ENCODE measurements around the gene TNRC6B. TPM values are rescaled to one million over a fixed set of nuclear protein-coding genes. Genes with fewer than 3 reads are reported as not detected.
"Not testable (repeated sequence)": the region's sequence is repeated elsewhere in the genome, so short reads cannot be mapped to it uniquely, and the experiment has no call there.

TNRC6B gene
- total RNA-seq, 1 donor from 2014 or later: 29.3 TPM

- DNase-seq (ENCODE audit: low spot score in 2 of 2) (no peak), FAIRE-seq (no peak)
These were observed 4.6 kb downstream of the TNRC6B start for GRCh38 chr22:40182231-40182835.

- FAIRE-seq (no peak), DNase-seq (ENCODE audit: low spot score in 2 of 2) (no peak)
These were observed 5.4 kb downstream of the TNRC6B start for GRCh38 chr22:40183029-40183581.

- not testable (repeated sequence) for DNase-seq (ENCODE audit: low spot score in 2 of 2); FAIRE-seq
These were observed 5.9 kb downstream of the TNRC6B start for GRCh38 chr22:40183603-40184002.

DNA sequence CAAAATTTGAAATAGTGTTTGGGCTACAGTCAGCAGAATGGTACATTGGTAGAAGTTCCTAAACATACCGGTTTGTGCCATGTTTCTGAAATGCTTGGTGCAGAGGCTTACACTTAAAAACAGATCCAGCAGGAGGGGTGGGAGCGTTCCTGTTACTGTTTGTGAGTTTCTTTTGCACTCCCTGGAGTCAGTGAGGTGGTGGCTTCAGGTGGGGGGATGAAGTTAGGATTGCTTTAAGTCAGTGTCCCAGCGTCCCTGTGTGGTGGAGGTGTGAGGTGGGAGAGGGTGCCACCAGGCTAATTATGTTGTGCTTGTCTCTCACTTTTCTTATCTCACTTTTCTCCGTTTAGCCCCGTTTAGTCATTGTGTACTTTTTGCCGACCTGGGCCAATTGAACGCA is 9.7 kb downstream of the TNRC6B start:
- FAIRE-seq (no peak), DNase-seq (ENCODE audit: low spot score in 2 of 2) (no peak)

DNA sequence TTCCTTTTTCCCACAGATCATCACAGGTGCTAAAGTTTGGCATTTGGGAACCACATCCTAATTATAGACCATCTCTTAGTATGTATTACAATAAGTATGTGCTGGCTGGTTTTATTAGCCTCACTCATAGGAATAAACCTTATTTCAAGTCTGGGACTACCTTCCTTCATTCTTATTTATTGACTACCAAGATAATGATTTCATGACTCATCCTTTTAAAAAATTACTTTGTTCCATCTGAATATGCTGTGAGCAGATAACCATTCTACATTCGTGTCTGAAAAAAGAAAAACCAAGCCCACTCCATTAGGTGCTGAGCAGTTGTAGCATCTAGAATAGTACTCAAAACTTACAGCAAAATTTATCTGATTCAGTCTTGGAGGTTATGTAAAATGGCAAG is 12.3 kb downstream of the TNRC6B start:
- no peak for DNase-seq (ENCODE audit: low spot score in 2 of 2)
- FAIRE-seq: no peak

GRCh38 chr22:40190501-40190900 is 12.8 kb downstream of the TNRC6B start:
- no peak for DNase-seq (ENCODE audit: low spot score in 2 of 2)
- no peak for FAIRE-seq

DNA sequence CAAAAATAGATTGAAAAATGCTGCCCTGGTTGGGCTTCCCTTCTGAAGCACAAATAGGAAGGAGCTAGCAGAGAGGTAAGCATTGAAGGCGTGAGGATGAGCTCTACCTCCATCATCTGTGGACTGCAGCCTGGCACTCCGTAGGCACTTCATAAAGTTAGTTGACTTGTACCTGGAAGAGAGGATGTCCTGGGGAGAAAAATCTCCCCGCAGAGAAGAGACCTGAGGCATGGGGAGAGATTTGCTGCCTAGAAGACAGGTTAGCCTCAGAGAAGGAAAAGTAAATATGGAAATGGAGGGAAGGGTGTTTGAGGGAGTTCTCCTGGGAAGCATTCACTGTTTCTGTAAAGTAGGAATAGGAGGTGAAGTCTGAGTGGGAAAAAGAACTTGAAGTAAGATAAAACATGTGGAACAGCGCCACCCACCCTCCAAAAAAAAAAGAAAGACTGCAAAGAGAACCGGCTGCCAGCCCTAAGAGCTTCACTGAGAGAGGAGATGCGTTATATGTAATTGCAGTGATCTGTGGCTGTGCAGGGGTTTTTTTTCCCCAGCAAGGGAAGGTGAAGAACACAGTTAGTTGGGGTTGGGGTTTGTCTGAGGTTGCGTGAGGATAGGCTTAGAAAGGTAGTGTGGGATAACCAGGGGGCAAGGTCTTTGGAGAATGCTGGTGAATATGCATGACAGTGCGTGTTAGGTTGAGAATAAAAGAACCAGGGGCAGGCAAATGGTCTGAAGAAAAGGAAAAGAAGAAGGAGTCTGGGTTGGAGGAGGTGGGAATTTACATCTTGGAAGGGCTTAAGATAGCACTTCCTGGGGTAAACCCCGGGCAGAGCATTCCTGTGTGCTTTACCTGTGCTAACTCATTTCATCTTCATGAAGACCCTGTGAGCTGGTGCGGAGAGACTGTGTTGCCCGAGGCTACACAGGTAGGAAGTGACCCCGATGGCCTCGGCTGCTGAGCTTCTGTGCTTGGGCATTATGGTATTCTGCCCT is 16.0 kb downstream of the TNRC6B start:
- FAIRE-seq: no peak
- no peak for DNase-seq (ENCODE audit: low spot score in 2 of 2)

GRCh38 chr22:40194656-40195055 is 16.9 kb downstream of the TNRC6B start:
- no peak for FAIRE-seq
- DNase-seq (ENCODE audit: low spot score in 2 of 2): no peak

GRCh38 chr22:40196628-40197360 is 19.1 kb downstream of the TNRC6B start:
- DNase-seq (ENCODE audit: low spot score in 2 of 2): no peak

GRCh38 chr22:40197421-40197820 is 19.7 kb downstream of the TNRC6B start:
- not testable (repeated sequence) for DNase-seq (ENCODE audit: low spot score in 2 of 2); FAIRE-seq

More at GRCh38 chr22:40196628-40197360, 19.1 kb downstream of the TNRC6B start:
- FAIRE-seq: no peak

- no peak for DNase-seq (ENCODE audit: low spot score in 2 of 2)
- no peak for FAIRE-seq
These were observed 21.0 kb downstream of the TNRC6B start for GRCh38 chr22:40198733-40199132.

- FAIRE-seq: no peak
- no peak for DNase-seq (ENCODE audit: low spot score in 2 of 2)
These were observed 21.5 kb downstream of the TNRC6B start for GRCh38 chr22:40199223-40199622.

DNA sequence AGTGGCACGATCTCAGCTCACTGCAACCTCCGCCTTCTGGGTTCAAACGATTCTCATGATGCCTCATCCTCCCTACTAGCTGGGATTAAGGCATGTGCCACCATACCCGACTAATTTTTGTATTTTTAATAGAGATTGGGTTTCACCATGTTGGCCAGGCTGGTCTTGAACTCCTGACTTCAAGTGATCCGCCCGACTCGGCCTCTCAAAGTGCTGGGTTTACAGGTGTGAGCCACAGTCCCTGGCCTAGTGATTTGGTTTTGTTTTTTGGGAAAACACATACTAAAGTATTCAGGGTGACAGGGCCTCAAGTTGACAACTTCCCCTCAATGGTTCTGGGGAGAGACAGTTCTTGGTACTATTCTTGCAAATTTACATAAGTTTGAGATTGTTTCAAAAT is 22.1 kb downstream of the TNRC6B start:
- no peak for DNase-seq (ENCODE audit: low spot score in 2 of 2)
- FAIRE-seq: no peak

GRCh38 chr22:40200795-40201530 is 23.2 kb downstream of the TNRC6B start:
- FAIRE-seq (no peak), DNase-seq (ENCODE audit: low spot score in 2 of 2) (no peak)

DNA sequence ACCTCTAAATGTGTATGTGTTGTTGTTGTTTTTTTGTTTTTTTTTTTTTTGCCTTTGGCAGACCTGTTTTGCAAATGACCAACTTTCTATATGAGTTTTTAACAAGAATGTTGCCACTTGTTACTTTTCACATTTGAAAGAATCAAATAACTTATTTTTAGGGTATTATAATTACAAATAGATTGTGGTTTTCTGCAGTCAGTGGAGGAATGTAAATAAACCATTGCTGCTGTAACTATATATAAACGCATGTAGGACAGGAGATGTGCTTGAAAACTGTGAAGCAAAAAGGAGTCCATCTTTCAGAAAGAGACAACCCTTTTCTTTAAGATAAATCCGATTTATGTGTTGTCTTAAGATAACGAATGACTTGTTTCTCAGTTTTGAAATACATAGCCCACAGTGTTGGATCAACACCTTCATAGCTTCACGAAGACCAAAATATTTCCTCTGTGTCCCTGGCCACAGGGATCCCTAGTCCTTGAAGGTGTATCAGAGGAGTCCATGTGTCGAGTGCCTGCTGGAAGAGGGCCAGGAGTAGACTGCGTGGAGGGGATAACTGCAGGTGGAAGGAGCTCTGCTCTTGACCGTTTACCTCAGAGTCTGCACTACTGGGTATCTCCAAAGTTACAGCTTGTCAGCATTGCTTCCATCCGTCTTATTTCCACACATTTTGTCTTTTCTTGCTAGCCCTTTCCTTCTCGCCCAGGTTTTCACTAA is 24.7 kb downstream of the TNRC6B start:
- no peak for FAIRE-seq
- DNase-seq (ENCODE audit: low spot score in 2 of 2): no peak

- DNase-seq (ENCODE audit: low spot score in 2 of 2) (no peak), FAIRE-seq (no peak)
These were observed 25.8 kb downstream of the TNRC6B start for GRCh38 chr22:40203572-40203971.

GRCh38 chr22:40204321-40205116 is 26.8 kb downstream of the TNRC6B start:
- FAIRE-seq (no peak), DNase-seq (ENCODE audit: low spot score in 2 of 2) (no peak)

GRCh38 chr22:40206561-40206960 is 28.8 kb downstream of the TNRC6B start:
- no peak for DNase-seq (ENCODE audit: low spot score in 2 of 2)
- FAIRE-seq: no peak

DNA sequence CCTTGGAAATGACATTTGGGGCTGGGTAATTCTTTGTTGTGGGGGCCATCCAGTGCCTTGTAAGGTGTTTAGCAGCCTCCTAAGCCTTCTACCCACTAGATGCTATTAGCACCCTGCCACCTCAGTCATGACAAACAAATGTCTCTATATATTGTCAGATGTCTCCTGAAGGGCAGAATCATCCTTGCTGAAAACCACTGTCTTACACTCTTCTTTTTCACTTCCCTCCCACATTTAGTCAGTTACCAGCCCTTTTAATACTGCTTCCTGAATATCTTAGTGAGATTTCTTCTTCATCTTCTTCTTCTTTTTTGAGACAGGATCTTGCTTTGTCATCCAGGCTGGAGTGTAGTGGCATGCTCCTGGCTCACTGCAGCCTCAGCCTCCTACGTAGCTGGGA is 33.1 kb downstream of the TNRC6B start:
- FAIRE-seq (no peak), DNase-seq (ENCODE audit: low spot score in 2 of 2) (no peak)
